Measurements from ENCODE around the gene TSPO. TPM values are rescaled to one million over a fixed set of nuclear protein-coding genes. Genes with fewer than 3 reads are reported as not detected.
"Not testable (repeated sequence)": the region's sequence is repeated elsewhere in the genome, so short reads cannot be mapped to it uniquely, and the experiment has no call there.

Gene TSPO
- total RNA-seq, 1 experiment from 2014 or later: 604 TPM

GRCh38 chr22:43131773-43132501, 19.4 kb upstream of the TSPO start:
- no peak for DNase-seq (ENCODE audit: low read depth)

- DNase-seq (ENCODE audit: low read depth): no peak
Measured at GRCh38 chr22:43133401-43133800, 18.0 kb upstream of the TSPO start.

- DNase-seq (ENCODE audit: low read depth): no peak
Measured at GRCh38 chr22:43134553-43134952, 16.8 kb upstream of the TSPO start.

- DNase-seq (ENCODE audit: low read depth): no peak
Measured at GRCh38 chr22:43135565-43135964, 15.8 kb upstream of the TSPO start.

- DNase-seq (ENCODE audit: low read depth): no peak
Measured at GRCh38 chr22:43136255-43136654, 15.1 kb upstream of the TSPO start.

- no peak for DNase-seq (ENCODE audit: low read depth)
Measured at GRCh38 chr22:43136801-43137200, 14.6 kb upstream of the TSPO start.

GRCh38 chr22:43142880-43143562, 8.3 kb upstream of the TSPO start, which contains the start of gene MCAT:
Gene MCAT (minus strand): TSS chr22:43143398. CDS start chr22:43143348, 50 bp downstream.
- peak; percentile 74 for DNase-seq (ENCODE audit: low read depth)

GRCh38 chr22:43144949-43145348, 6.4 kb upstream of the TSPO start:
- no peak for DNase-seq (ENCODE audit: low read depth)

GRCh38 chr22:43145371-43145770, 6.0 kb upstream of the TSPO start:
- not testable (repeated sequence) for DNase-seq (ENCODE audit: low read depth)

- DNase-seq (ENCODE audit: low read depth): not testable (repeated sequence)
Measured at GRCh38 chr22:43146332-43146731, 5.0 kb upstream of the TSPO start.

- no peak for DNase-seq (ENCODE audit: low read depth)
Measured at GRCh38 chr22:43147821-43148220, 3.5 kb upstream of the TSPO start.

- peak; percentile 29 for DNase-seq (ENCODE audit: low read depth)
Measured at GRCh38 chr22:43148581-43148980, 2.8 kb upstream of the TSPO start.

GRCh38 chr22:43150731-43151206, 590 bp upstream of the TSPO start:
- no peak for DNase-seq (ENCODE audit: low read depth)

GRCh38 chr22:43152003-43152356, 621 bp downstream of the TSPO start:
- no peak for DNase-seq (ENCODE audit: low read depth)

- peak; percentile 60 for DNase-seq (ENCODE audit: low read depth)
Measured at GRCh38 chr22:43152357-43153071, 1.2 kb downstream of the TSPO start.

GRCh38 chr22:43153899-43154298, 2.5 kb downstream of the TSPO start:
- DNase-seq (ENCODE audit: low read depth): no peak

GRCh38 chr22:43154887-43155536, 3.7 kb downstream of the TSPO start:
- DNase-seq (ENCODE audit: low read depth): no peak

- DNase-seq (ENCODE audit: low read depth): peak; percentile 64
Measured at GRCh38 chr22:43155789-43156188, 4.4 kb downstream of the TSPO start.

GRCh38 chr22:43156413-43156812, 5.1 kb downstream of the TSPO start:
- no peak for DNase-seq (ENCODE audit: low read depth)

GRCh38 chr22:43157874-43158546, 6.7 kb downstream of the TSPO start:
- no peak for DNase-seq (ENCODE audit: low read depth)

GRCh38 chr22:43158778-43159483, 7.6 kb downstream of the TSPO start:
- no peak for DNase-seq (ENCODE audit: low read depth)

Data from LHCN-M2 (cell line).